Activated CD8-positive, alpha-beta T cell treated with anti-CD3 and anti-CD28 coated beads, Interleukin-2, amount 10 ng/mL, durations not matched to agents 7 days and 5 days (primary cell): ENCODE measurements around the gene RNF183. TPM values are rescaled to one million over a fixed set of nuclear protein-coding genes. Genes with fewer than 3 reads are reported as not detected.

Experiments used
- total RNA-seq, 2 experiments: library from RNA; stranded (reverse); gene quantifications; one replicate each; pipeline ENCODE4 v1.2.3, GENCODE V29; 2021

Gene RNF183
- total RNA-seq, 2 experiments from 2014 or later, result not detected

Other genes with a start within 250 kb of the RNF183 start
- gene ZFP37, start 246.7 kb downstream of the RNF183 start, total RNA-seq, result under 1 TPM; 0.76 to 0.81 TPM
- 1 to 10 TPM; 2.0 to 2.7 TPM for gene SLC31A2, start 152.4 kb downstream of the RNF183 start, total RNA-seq
- 10 to 100 TPM; 34.5 to 36.3 TPM for gene FKBP15, start 82.1 kb downstream of the RNF183 start, total RNA-seq
- 10 to 100 TPM in 1 of 2 experiments, 1 to 10 TPM in 1; 9.5 to 10.2 TPM for gene SLC31A1, start 81.8 kb downstream of the RNF183 start, total RNA-seq
- gene CDC26, start 27.8 kb downstream of the RNF183 start, total RNA-seq, result 10 to 100 TPM; 26.1 to 28.9 TPM
- gene PRPF4, start 27.7 kb downstream of the RNF183 start, total RNA-seq, result 10 to 100 TPM; 33.3 to 37.3 TPM
- under 1 TPM; 0.47 to 0.92 TPM for gene WDR31, start 36.9 kb upstream of the RNF183 start, total RNA-seq
- gene BSPRY, start 46.2 kb upstream of the RNF183 start, total RNA-seq, result 1 to 10 TPM; 4.0 to 4.4 TPM
- gene HDHD3, start 73.6 kb upstream of the RNF183 start, total RNA-seq, result 10 to 100 TPM; 14.0 to 15.3 TPM
- gene ALAD, start 97.9 kb upstream of the RNF183 start, total RNA-seq, result 10 to 100 TPM; 26.0 to 30.7 TPM
- 10 to 100 TPM; 78.9 to 81.7 TPM for gene POLE3, start 107.3 kb upstream of the RNF183 start, total RNA-seq
- under 1 TPM; 0.34 to 0.60 TPM for gene C9orf43, start 107.4 kb upstream of the RNF183 start, total RNA-seq
- gene RGS3, start 160.4 kb upstream of the RNF183 start, total RNA-seq, result 10 to 100 TPM; 68.9 to 77.2 TPM